ENCODE measurements around the gene NTM.
A peak's percentile ranks its signal among the peaks of the same experiment; 100 is the strongest.

Gene NTM

DNA sequence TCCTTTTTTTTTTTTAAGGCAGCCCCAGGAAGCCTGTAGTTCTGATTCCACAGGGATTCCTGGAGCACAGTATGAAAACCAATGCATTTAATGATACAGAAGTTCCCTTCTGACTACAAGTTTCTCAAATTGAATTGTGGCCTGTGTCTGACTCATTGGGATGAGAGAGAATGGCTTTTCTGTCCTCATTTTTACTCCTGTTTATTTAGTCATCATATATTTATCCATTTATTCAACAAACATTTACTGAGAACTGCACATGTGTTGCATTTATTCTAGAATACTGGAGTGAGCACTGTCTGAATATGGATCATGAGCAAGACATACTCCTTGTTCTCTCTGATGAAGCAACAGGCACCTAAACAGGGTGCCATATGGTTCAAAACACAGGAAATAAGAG is 231.2 kb downstream of the NTM start:
- no peak for DNase-seq (ENCODE audit: low spot score)

DNA sequence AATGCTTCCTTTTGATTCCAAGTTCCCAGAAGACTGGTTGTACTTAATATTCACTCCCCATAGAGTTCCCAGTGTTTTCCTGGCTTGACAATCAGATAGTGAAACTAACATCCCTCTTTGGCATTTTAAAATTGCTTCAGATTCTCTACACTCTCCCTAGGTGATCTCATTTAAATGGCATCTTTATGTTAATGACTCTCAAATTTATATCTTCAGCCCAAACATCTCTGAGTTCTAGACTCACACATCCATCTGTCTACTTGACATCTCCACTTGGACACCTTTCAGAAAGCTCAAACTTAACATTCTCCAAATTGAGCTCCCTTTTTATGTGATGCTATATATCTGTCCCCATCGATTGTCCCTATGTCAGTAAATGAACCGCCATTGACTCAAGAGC is 232.0 kb downstream of the NTM start:
- DNase-seq (ENCODE audit: low spot score) = no peak

DNA sequence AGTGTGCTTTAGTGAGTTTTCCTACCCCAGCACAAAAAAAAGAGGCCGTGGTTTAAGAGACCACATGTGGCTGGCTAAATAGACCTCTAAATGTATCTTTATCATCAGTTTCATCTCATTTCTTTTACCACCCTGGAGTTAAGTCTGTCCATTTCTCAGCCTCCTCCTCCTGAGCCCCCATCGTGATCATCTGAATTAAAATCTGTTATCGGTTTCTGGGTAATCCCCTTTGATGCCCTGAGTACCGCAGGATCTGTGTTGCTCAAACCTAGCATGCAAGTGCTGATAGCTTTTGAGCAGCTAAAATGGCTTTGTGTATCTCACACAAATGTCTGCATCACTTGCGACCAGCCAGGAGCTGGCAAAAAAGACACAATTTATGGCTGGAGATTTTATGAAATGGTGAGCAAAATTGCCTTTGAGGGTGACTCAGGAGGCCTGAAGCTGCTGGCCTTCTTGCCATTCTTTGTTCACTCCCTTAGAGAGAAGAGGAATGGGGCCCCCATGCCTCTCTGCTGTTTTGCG is 236.5 kb downstream of the NTM start:
- DNase-seq (ENCODE audit: low spot score) = no peak

DNA sequence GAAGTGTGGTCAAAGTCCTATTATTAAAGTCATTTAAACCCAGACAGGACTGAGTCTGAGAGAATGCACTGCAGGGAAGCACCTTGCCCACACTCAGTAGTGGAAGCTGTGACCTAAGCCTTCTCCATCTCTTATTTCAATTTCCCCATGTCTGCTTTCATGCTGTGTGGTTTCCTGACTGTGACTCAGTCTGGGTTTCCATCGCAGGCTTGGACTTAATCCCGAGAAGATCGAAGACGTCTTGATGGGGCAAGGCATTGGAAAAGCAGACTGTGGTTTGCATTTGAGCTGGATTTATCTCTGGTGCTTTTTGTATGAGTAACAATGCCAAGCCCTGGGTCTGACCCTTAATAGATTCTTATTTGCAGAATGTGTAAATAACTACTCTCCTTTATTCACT is 238.9 kb downstream of the NTM start:
- no peak for DNase-seq (ENCODE audit: low spot score)

DNA sequence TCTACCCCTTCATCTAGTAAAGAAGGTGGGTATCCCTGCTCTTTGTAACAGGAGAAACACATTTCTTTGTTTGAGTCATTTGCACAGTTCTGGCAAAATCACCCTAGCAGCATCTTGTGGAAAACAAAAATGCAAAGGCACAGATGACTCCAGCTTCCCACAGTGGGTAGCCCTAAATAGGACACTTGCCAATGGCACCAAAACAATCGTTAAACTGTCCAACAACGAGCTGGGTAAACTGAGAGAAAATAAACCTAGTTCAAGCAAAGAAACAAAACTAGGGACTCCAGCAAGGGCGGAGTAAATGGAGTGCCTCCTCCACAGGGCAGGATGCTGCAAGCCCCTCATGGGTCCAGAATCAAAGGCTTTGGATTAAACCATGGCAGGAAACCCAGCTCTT is 239.5 kb downstream of the NTM start:
- DNase-seq (ENCODE audit: low spot score) = no peak

DNA sequence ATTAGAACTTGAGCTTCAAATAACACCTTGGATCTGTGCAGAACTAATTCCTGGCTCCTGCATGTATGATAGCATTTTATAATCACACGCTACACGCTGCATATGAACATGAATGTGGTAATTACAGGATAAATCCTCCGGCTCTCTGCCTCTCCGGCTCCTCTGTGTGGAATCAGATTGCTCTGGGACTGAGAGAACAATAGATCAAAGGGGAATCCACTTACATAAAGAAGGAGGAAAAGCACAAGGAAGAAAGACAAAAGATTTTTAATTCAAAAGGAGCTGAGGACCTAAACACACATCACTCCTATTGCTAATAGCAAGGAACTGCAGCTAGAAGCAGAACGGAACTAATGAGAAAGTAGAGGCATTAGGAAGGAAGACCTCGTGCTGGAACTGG is 240.9 kb downstream of the NTM start:
- no peak for DNase-seq (ENCODE audit: low spot score)

DNA sequence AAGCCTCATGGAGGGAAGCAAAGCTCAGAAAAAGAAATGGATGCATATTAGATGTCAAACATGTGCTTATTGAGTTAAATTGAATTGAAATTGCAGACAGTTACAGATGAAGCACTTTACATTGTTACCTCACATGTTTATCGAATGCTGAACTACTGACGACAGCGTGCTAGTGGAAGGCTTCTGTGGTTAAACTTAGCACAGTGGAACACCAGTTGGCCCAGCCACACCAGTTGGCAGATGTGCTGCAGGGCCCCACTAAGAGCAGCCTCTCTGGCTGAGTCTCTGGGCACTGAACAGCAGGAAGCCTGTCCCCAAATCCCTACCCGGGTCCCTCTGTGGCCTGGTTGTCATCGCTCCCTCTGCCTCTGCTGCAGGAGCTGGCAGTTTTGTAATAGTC is 242.1 kb downstream of the NTM start:
- no peak for DNase-seq (ENCODE audit: low spot score)

DNA sequence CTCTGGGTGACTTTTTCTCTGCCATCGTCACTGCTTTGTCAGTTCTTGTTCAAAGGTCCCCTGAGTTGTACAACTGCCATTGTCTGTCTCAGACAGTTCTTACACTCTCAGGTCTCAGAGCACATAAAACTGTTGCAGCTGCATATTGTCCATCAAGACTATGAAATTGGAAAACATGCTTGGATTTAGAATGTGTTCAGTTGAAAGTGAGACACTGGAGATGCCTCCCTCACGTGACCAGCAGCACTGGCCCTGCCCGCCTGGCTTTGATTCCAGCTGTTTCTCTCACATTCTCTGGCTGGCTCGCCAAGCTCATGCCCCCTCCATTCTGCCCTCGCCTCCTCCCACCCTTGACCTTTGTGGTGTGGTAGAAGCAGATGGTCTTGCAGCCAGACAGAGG is 244.2 kb downstream of the NTM start:
- no peak for DNase-seq (ENCODE audit: low spot score)

DNA sequence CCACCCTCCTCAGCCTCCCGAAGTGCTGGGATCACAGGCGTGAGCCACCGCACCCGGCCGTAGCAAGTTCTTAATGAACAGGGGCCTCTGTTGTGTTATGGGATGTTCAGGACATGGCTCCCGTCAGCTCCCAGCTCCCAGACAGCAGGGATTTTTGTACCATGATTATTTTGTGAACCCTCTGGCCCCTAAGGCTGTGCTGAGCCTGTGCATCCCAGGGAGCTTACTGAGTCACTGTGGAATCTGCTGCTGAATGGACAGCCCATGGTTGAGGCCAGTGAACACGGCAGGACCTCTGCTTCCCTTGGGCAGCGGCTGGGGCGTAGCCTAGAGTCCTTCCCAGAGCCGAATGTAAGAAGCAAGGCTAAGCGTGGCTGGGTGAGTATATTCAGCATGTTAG is 245.2 kb downstream of the NTM start:
- DNase-seq (ENCODE audit: low spot score) = no peak

DNA sequence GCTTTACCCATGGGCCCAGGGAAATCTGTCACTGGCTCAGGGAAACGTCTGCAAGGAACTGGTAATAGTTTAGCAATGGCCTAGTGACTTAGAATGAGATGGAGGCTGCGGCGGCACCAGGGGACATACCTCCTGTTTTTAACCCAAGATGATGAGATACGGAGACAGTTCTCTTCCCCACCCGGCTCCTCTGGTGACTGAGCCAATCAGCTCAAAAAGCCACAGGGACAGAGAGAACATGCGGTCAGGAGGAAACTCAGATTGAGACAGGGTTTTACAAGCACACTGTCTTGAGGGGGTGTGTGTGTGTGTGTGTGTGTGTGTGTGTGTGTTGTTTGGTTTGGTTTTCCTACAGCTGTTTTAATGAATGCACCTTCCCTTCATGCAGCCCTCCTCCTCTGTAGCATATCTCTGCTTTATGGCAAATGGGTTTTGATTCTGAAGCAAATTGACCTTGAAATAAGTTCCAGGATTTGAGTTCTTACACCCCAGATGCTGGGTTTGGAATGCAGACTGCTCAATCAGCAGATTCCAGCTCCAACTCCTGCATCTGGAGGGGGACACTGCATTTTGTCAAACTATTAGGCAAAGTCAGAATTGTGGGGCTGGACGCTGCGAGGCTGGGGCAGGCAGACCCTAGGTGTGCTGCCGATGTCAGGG is 246.2 kb downstream of the NTM start:
- no peak for DNase-seq (ENCODE audit: low spot score)

DNA sequence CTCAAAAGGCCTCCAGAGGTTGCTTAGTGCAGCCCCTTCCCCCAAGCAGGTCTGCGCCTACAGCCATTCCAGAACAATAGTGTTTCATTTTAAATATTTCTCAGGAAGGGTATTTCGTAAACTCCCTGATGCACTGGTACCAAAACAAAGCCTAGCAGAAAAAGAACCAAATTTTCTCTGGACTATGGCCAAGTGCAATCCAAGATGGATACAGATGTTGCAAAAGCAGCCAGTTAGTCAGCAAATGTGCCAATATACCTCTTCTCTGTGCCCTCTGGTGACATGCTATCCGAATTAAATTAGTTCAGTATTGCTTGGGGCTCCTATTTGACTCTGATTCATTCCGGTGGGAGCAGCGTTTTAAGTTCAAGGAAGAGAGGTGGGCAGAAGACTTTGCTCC is 247.8 kb downstream of the NTM start:
- no peak for DNase-seq (ENCODE audit: low spot score)

DNA sequence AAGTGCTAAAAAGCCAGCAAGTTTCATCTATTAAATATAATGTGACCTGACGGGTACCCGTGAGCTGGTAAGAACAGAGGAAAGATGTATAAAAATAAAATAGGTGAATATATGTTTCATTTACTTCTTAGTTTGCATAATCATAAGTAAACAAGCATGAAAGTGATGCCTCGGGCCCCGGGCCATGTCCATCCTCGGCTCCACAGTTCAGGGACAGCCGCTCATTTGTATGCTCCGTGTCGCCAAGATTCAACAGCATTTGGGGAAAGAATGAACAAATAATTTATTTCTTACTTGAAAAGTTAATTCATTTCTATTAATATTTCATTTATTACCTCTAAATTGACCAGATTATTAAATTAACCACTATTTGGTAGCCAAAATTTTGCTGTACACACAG is 251.8 kb downstream of the NTM start:
- no peak for DNase-seq (ENCODE audit: low spot score)

DNA sequence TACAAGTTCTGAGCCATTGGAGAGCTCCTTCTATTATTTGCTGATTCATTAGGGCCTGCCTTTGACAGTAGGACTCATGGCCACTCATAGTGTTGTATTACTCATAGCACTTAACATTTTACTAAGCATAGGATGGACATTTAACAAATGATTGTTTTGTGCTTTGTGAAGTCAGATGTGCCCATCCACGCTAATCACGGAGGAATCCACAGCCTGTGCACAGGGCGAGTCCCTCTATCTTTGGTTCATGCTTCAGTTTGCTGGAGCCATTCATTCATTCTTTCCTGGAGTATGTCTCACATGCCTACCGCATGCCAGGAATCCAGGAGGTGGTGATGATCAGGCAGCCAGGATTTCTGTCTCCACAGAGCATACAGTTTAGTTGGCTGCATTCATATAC is 254.1 kb downstream of the NTM start:
- no peak for DNase-seq (ENCODE audit: low spot score)

DNA sequence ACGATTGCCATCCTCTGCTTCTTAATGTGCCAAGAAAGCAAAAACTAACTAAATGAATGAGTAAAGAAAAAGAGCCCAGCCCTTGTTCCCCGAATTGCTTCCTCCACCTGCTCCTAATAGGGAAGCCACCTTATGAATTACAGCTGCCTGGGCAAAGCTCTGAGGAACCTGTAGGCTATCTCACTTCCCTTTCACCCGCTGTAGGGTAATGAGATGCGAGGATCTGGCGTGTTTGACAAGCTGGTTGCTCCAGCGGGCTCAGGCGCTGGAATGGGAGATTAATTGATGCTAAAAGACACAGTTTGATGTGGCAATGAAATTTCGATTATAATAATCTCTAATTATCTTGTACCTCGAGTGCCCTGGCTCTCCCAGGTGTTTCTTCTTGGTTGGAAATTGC is 256.4 kb downstream of the NTM start:
- no peak for DNase-seq (ENCODE audit: low spot score)

DNA sequence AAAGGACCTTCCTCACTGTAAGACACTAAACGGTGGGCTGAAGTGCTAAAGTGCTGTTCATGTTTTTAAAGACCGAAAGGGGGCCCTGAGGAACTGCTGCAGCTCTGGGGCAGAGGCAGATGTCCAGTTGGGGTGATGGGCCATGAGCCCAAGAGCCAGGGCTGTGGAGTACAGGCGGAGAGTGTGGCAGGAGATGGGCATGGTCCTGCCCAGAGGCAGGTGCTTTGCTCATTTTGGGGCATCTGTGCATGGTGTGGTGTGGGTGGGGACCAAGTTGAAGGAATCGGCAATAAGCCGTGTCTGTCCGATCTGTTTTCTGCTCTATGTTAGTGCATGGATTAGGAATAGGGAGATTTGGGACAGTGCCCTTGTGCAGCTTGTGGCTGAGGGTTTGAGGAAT is 258.3 kb downstream of the NTM start:
- DNase-seq (ENCODE audit: low spot score) = no peak

DNA sequence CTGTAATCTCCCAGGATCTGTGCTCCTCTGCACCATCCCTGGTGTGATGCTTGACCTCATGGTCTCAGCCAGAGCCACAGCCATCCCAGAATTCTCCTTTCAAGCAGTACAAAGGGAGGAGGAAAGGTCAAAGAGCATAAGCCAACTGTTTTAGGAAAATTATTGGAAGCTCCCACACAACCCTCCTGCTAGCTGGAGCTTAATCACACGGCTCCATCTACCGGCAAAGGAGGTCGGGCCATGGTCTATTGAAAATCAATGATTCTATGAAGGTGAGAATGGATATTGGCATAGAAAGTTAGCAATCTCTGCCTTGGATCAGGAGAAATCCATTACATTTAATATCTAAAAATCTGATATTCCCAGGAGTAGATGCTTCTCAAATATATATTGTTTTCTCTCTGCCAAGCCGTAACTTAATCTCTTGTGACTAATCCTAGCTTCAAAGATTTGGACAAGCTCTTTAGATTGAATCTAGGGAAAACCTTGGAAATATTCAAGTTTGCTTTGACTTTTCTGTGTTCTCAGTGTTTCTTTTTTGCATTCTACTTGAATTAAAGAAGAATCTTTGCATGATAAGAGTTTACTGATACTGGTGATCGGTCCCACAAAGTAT is 259.6 kb downstream of the NTM start:
- no peak for DNase-seq (ENCODE audit: low spot score)

DNA sequence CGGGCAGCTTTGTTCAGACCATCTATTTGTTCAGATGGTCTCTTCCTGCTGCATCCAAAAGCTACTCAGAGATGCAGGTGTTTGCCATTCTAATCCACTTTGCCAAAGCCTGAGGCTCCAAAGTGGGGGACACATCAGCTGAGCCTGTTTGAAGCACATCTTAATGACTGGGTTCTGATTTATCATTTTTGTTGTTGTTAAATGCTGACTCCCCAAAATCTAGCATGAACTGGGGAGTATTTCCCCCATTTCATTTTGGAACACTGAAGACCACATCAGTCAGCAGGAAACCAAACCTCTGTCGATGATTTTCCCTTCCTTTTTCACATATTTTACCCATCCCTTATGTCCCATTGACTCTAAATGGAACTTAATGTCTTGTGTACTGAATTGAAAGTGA is 262.6 kb downstream of the NTM start:
- DNase-seq (ENCODE audit: low spot score) = no peak

DNA sequence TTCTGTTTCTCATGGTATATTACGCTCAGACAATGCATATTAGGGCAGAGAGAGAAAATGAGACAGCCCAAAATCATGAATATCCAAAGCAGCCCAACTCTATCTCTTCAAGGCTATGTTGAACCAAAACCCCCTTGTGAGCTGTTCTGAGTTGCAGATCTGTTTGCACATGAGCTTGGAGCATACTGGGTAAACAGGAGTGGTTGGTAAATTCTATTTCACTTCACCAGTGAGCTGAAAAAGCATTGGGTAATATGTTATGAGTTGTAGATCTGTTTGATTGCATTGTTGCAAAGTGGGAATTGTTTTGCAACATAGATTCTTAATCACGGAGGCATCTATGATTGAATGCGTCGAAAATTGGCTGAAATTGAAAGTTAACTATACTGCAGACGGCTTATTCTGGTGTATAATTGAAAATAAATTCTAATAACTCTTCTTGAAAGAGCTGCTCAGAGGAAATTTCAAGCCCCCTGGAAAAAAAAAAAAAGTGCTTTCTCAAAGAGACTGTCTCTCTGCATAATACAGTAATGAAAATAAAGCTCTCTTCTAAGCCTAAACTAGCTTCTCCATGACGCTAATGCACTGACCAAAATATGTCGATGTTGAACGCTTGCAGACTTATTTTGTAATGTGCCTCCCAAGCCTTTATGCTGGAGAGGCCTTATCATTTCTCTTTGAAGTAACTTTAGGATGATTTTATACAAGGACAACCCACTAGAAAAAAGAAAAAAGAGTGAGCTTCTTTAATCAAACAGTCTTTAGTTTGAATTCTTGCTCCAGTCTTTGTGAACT is 263.7 kb downstream of the NTM start:
- DNase-seq (ENCODE audit: low spot score) = no peak

DNA sequence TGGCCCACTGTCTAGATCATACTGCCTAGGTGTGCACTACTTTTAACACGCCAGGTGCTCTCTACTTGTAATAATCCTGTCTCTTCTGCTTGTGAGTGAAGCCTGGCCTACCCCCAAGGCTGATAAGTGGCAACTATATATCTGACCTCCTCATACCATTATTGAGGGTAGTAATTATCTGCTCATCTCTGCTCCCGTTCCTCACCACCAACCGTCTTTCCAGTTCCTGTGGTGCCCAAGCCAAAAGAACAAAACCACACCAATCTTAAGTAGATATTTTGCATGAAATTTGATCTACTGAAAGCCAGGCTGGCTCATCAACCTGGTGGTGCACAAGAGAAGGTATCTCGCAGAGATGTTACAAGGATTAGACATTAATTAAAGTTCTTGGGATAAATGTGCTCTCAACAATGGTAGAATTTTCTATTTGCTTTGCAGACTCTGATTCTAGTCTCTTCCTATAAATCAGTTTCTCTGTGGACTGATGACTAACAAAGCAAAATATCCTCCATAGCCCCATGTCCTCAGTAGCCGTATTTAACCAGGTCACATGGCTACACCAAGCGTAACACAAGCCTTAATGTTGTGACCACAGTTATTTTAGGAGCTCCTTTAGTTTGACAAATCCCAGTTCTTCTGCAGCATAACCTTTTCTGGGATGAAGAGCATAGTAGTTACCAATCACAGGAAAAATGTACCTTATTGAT is 267.2 kb downstream of the NTM start:
- peak; percentile 10 for DNase-seq (ENCODE audit: low spot score)

DNA sequence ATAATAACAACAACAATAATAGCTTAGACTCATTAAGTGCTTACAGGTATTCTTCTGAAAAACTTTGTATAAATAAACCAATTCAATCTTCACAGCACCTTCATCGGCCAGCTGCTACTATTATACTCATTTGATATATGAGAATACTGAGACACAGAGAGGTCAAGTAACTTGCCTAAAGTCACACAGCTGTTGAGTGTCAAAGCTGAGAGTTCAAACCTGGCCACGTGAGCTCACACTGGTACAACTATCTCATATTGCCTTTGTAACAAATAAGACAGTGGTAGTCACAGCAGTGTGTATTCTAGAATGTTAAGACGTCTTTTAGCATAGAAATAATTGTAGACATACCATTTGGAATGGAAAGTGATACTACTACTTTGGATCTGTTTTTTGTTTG is 268.5 kb downstream of the NTM start:
- no peak for DNase-seq (ENCODE audit: low spot score)

DNA sequence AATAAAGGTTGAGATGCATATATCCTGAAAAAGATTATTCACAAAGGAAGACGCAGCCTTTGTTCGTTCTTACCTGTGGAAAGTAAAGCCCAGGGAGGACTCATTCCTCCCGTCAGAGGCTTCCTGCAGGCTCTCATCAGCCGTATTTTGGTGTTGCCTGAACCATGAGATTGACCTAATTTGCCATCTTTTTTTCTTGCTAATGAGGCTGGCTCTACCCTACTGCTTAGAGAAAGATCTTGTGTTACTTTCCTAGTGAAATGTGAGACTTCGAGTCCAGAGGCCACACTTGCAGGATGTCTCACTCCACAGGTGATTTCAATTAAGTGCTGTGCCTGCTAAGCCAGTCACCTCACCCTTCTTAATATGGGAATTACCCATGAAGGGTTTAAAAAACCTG is 269.9 kb downstream of the NTM start:
- no peak for DNase-seq (ENCODE audit: low spot score)

DNA sequence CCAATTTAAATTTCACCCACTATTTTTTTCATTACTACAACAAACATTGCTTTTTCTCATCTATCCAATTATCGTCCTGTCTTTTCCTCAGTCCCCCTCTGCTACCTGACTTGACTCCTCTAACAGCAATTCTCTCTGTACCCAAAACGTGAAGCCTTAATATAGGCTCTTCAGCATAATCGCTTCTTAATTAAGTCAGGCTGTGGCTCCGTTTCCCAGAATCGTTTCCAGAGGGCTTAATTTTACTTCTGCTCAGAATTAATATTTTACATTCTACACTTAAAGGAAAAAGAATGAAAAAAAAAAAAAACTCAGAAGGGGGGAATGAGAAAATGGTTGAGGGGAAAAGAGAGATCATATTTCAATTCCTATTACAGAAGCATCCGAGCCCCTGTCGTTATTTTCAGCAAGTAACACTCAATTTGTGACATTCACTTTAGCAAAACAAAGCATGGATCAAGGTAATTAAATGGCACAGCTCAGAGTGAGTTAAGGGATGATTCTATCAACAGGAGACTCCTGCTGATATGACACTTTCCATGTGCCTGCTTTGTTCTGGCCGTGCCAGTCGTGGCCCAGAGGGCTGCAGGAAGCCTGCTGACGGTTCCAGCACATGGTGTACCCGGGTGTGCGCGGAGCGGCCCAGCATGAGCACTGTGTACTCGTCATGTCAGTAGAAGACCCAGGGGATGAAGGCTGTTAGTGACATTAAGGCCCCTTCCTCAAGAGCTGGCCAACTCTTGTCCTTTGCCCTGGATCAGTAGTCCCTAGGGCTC is 272.5 kb downstream of the NTM start:
- DNase-seq (ENCODE audit: low spot score) = no peak

Measured in hepatic stellate cell (primary cell).